WI38 (cell line): ENCODE measurements around the gene MPDZ.
"Not testable (repeated sequence)": the region's sequence is repeated elsewhere in the genome, so short reads cannot be mapped to it uniquely, and the experiment has no call there.

Experiments
- H3K4me3 ChIP-seq: 2 replicates; pipeline ENCODE4 v1.5.1; 2011; ENCODE audit warnings: low read depth, mild to moderate bottlenecking, control low read depth, low read length
- TF ChIP-seq, protein P1 (sequence below): IDR thresholded peaks from 2 replicates; pipeline ENCODE4 v1.5.1; 2012; ENCODE audit warnings: low read depth, mild to moderate bottlenecking, control low read depth, low read length

Gene MPDZ

GRCh38 chr9:13228431-13228830 is 51.1 kb downstream of the MPDZ start:
- no peak overlapping the region for H3K4me3 ChIP-seq
- TF ChIP-seq, protein P1, sequence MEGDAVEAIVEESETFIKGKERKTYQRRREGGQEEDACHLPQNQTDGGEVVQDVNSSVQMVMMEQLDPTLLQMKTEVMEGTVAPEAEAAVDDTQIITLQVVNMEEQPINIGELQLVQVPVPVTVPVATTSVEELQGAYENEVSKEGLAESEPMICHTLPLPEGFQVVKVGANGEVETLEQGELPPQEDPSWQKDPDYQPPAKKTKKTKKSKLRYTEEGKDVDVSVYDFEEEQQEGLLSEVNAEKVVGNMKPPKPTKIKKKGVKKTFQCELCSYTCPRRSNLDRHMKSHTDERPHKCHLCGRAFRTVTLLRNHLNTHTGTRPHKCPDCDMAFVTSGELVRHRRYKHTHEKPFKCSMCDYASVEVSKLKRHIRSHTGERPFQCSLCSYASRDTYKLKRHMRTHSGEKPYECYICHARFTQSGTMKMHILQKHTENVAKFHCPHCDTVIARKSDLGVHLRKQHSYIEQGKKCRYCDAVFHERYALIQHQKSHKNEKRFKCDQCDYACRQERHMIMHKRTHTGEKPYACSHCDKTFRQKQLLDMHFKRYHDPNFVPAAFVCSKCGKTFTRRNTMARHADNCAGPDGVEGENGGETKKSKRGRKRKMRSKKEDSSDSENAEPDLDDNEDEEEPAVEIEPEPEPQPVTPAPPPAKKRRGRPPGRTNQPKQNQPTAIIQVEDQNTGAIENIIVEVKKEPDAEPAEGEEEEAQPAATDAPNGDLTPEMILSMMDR: no peak

DNA sequence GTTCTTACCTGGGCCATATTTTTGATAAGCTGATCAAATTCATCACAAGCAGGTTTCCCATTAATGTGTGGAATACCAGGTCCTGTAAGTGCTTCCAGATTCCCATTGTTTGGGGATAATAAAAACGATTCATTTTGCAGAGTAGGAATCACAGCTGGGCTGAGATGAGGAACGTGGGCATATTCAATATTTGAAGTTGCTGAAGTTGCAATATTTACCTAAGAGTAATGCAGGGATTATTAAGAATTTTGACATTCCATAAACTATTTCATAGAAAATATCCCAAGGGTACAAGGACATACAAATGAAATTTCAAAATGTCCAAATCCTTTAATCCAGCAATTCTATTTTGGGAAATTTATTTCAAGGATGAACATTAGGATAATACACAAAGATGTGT is 55.1 kb downstream of the MPDZ start:
- TF ChIP-seq, protein P1: no peak
- H3K4me3 ChIP-seq: no peak overlapping the region

DNA sequence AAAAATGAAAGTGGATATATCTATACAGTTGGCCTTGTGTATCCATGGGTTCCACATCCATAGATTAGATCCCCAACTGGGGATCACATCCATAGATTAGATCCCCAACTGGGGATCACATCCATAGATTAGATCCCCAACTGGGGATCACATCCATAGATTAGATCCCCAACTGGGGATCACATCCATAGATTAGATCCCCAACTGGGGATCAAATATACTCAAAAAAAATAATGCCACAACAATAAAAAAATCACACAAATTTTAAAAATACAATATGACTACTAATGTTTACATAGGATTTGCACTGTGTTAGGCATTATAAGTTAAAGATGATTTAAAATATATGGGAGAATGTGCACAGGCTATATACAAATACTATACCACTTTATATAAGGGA is 56.8 kb downstream of the MPDZ start:
- not testable (repeated sequence) for H3K4me3 ChIP-seq

DNA sequence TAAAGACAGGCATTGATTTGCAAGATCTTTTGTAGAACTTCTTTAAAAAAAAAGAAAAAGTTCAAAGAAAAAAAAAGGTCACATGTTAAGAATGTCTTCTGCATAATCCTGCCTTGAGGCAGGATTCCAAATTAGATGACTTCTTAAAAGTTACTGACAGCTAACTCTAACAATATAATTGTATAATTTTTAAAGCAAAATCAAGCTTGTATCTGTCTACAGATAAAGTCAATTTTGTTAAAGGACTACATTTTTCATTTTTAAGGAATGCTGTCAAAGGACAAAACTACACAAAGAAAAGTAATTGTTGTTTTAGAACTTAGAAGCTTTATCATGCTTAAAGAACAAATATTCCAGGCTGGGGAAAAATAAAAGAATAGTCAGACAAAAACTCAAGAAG is 57.8 kb downstream of the MPDZ start:
- H3K4me3 ChIP-seq: no peak overlapping the region
- TF ChIP-seq, protein P1: no peak

- H3K4me3 ChIP-seq: no peak overlapping the region
- TF ChIP-seq, protein P1: no peak
Measured at GRCh38 chr9:13220837-13221236, 58.7 kb downstream of the MPDZ start.

GRCh38 chr9:13215791-13216554 is 63.5 kb downstream of the MPDZ start:
- no peak overlapping the region for H3K4me3 ChIP-seq
- TF ChIP-seq, protein P1: no peak

DNA sequence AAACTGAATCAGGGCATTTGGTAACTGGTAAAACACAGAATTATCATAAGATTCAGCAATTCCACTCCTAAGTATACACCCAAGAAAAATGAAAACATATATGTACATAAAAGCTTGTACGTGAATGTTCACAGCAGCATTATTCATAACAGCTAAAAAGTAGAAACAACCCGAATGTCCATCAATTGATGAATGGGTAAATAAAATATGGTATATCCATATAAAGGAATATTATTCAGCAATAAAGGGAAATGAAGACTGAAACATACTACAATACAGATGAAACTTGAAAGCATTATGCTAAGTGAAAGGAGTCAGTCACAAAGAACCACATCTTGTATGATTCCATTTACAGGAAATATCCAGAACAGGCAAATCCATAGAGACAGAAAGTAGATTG is 65.5 kb downstream of the MPDZ start:
- H3K4me3 ChIP-seq: no peak overlapping the region
- TF ChIP-seq, protein P1: no peak

- H3K4me3 ChIP-seq: no peak overlapping the region
- TF ChIP-seq, protein P1: no peak
Measured at GRCh38 chr9:13213337-13213736, 66.2 kb downstream of the MPDZ start.
